MG63 (cell line): ENCODE data around the gene BCAS1. TPM values are rescaled to one million over a fixed set of nuclear protein-coding genes. Genes with fewer than 3 reads are reported as not detected.

Source experiments
- DNase-seq: peaks from one replicate; pipeline ENCODE4 v3.0.0-alpha.2; 2020
- H3K27me3 ChIP-seq: fragments of 250-450 bp; sonication (Bioruptor Pico); 2 replicates; pipeline ENCODE4 v1.5.1; 2020; ENCODE audit warnings: mild to moderate bottlenecking, moderate library complexity
- H3K36me3 ChIP-seq: fragments of 250-450 bp; sonication (Bioruptor Pico); 2 replicates; pipeline ENCODE4 v1.5.1; 2020; ENCODE audit warnings: mild to moderate bottlenecking, moderate library complexity
- H3K4me3 ChIP-seq: fragments of 250-450 bp; sonication (Bioruptor Pico); 2 replicates; pipeline ENCODE4 v1.5.1; 2020; ENCODE audit warnings: mild to moderate bottlenecking, moderate library complexity
- H3K9me3 ChIP-seq: fragments of 250-450 bp; sonication (Bioruptor Pico); 2 replicates; pipeline ENCODE4 v1.5.1; 2020; ENCODE audit warnings: mild to moderate bottlenecking, moderate library complexity
- total RNA-seq: library from RNA; depleted of rRNA; stranded (reverse); fragments of >200 nt; shearing (Covaris generic); gene quantifications from 2 replicates; pipeline ENCODE4 v1.2.3, GENCODE V29; 2014; ENCODE audit warnings: low replicate concordance

Gene BCAS1
- total RNA-seq, 1 experiment from 2014 or later, result not detected

GRCh38 chr20:54106162-54106561 lies 35.8 kb upstream of the BCAS1 start:
- Histone ChIP-seq H3K4me3 (no peak overlapping the region), H3K27me3 (no peaks in the 10 kb centered on the region), H3K9me3 (no peaks in the 10 kb centered on the region), H3K36me3 (no peaks in the 10 kb centered on the region)
- no peak for DNase-seq

GRCh38 chr20:54105653-54106052 lies 35.3 kb upstream of the BCAS1 start:
- no peaks in the 10 kb centered on the region for H3K36me3 ChIP-seq
- H3K27me3 ChIP-seq, result no peaks in the 10 kb centered on the region
- no peak overlapping the region for H3K4me3 ChIP-seq
- DNase-seq, result no peak
- H3K9me3 ChIP-seq, result no peaks in the 10 kb centered on the region

- no peak overlapping the region for H3K4me3 ChIP-seq
- DNase-seq, result no peak
- no peaks in the 10 kb centered on the region for H3K36me3 ChIP-seq
- H3K27me3 ChIP-seq, result no peaks in the 10 kb centered on the region
- H3K9me3 ChIP-seq, result no peaks in the 10 kb centered on the region
Observed at GRCh38 chr20:54104781-54105180, 34.4 kb upstream of the BCAS1 start.

- Histone ChIP-seq H3K4me3 (no peak overlapping the region), H3K27me3 (no peaks in the 10 kb centered on the region), H3K36me3 (no peaks in the 10 kb centered on the region), H3K9me3 (no peaks in the 10 kb centered on the region)
- no peak for DNase-seq
Observed at GRCh38 chr20:54103762-54104600, 33.6 kb upstream of the BCAS1 start.

GRCh38 chr20:54103067-54103761 lies 32.8 kb upstream of the BCAS1 start:
- peak; percentile 74 for DNase-seq
- Histone ChIP-seq H3K36me3 (no peaks in the 10 kb centered on the region), H3K27me3 (no peaks in the 10 kb centered on the region), H3K4me3 (no peak overlapping the region), H3K9me3 (no peaks in the 10 kb centered on the region)

GRCh38 chr20:54102543-54102942 lies 32.1 kb upstream of the BCAS1 start:
- Histone ChIP-seq H3K4me3 (no peak overlapping the region), H3K27me3 (no peaks in the 10 kb centered on the region), H3K36me3 (no peaks in the 10 kb centered on the region), H3K9me3 (no peaks in the 10 kb centered on the region)
- no peak for DNase-seq

- Histone ChIP-seq H3K9me3 (no peaks in the 10 kb centered on the region), H3K4me3 (no peak overlapping the region), H3K36me3 (no peaks in the 10 kb centered on the region), H3K27me3 (no peaks in the 10 kb centered on the region)
- no peak for DNase-seq
Observed at GRCh38 chr20:54100563-54100962, 30.2 kb upstream of the BCAS1 start.

GRCh38 chr20:54099894-54100293 lies 29.5 kb upstream of the BCAS1 start:
- no peaks in the 10 kb centered on the region for H3K36me3 ChIP-seq
- H3K4me3 ChIP-seq, result no peak overlapping the region
- DNase-seq, result no peak
- H3K9me3 ChIP-seq, result no peaks in the 10 kb centered on the region
- H3K27me3 ChIP-seq, result no peaks in the 10 kb centered on the region

GRCh38 chr20:54098047-54098446 lies 27.7 kb upstream of the BCAS1 start:
- DNase-seq, result no peak
- Histone ChIP-seq H3K36me3 (no peaks in the 10 kb centered on the region), H3K27me3 (no peaks in the 10 kb centered on the region; the same call in 1 of the 2 replicates), H3K9me3 (no peaks in the 10 kb centered on the region), H3K4me3 (no peak overlapping the region)

GRCh38 chr20:54097236-54097529 lies 26.8 kb upstream of the BCAS1 start:
- no peak overlapping the region for H3K4me3 ChIP-seq
- no peak for DNase-seq
- no peaks in the 10 kb centered on the region for H3K9me3 ChIP-seq
- H3K27me3 ChIP-seq, result no peaks in the 10 kb centered on the region; the same call in 1 of the 2 replicates
- no peaks in the 10 kb centered on the region for H3K36me3 ChIP-seq

GRCh38 chr20:54095824-54096223 lies 25.4 kb upstream of the BCAS1 start:
- no peak overlapping the region for H3K4me3 ChIP-seq
- H3K9me3 ChIP-seq, result no peaks in the 10 kb centered on the region
- no peaks in the 10 kb centered on the region; the same call in 1 of the 2 replicates for H3K27me3 ChIP-seq
- no peak for DNase-seq
- no peaks in the 10 kb centered on the region for H3K36me3 ChIP-seq

GRCh38 chr20:54094268-54094580 lies 23.8 kb upstream of the BCAS1 start:
- H3K27me3 ChIP-seq, result peaks cover 2% of the 10 kb centered on the region; the same call in 1 of the 2 replicates
- no peak for DNase-seq

GRCh38 chr20:54093423-54094267 lies 23.3 kb upstream of the BCAS1 start:
- H3K4me3 ChIP-seq, result no peak overlapping the region
- H3K36me3 ChIP-seq, result no peaks in the 10 kb centered on the region
- no peak for DNase-seq
- peaks cover 2% of the 10 kb centered on the region; the same call in 1 of the 2 replicates for H3K27me3 ChIP-seq
- H3K9me3 ChIP-seq, result no peaks in the 10 kb centered on the region

More at GRCh38 chr20:54094268-54094580, 23.8 kb upstream of the BCAS1 start:
- Histone ChIP-seq H3K9me3 (no peaks in the 10 kb centered on the region), H3K36me3 (no peaks in the 10 kb centered on the region), H3K4me3 (no peak overlapping the region)

GRCh38 chr20:54092021-54092420 lies 21.6 kb upstream of the BCAS1 start:
- H3K27me3 ChIP-seq, result peaks cover 2% of the 10 kb centered on the region; the same call in 1 of the 2 replicates
- no peak for DNase-seq
- no peaks in the 10 kb centered on the region for H3K9me3 ChIP-seq
- no peak overlapping the region for H3K4me3 ChIP-seq
- H3K36me3 ChIP-seq, result no peaks in the 10 kb centered on the region

- H3K36me3 ChIP-seq, result no peaks in the 10 kb centered on the region
- DNase-seq, result no peak
- H3K27me3 ChIP-seq, result peaks cover 2% of the 10 kb centered on the region; the same call in 1 of the 2 replicates
- H3K4me3 ChIP-seq, result no peak overlapping the region
- no peaks in the 10 kb centered on the region for H3K9me3 ChIP-seq
Observed at GRCh38 chr20:54091120-54091480, 20.7 kb upstream of the BCAS1 start.

- no peaks in the 10 kb centered on the region for H3K9me3 ChIP-seq
- peaks cover 2% of the 10 kb centered on the region; the same call in 1 of the 2 replicates for H3K27me3 ChIP-seq
- no peaks in the 10 kb centered on the region for H3K36me3 ChIP-seq
- no peak for DNase-seq
- H3K4me3 ChIP-seq, result no peak overlapping the region
Observed at GRCh38 chr20:54090230-54091119, 20.1 kb upstream of the BCAS1 start.
